ENCODE results near the gene CCDC85A. TPM values are rescaled to one million over a fixed set of nuclear protein-coding genes. Genes with fewer than 3 reads are reported as not detected.

Gene CCDC85A
- total RNA-seq, 6 donors from 2014 or later: 11.6 to 41.7 (median 26.1) TPM

DNA sequence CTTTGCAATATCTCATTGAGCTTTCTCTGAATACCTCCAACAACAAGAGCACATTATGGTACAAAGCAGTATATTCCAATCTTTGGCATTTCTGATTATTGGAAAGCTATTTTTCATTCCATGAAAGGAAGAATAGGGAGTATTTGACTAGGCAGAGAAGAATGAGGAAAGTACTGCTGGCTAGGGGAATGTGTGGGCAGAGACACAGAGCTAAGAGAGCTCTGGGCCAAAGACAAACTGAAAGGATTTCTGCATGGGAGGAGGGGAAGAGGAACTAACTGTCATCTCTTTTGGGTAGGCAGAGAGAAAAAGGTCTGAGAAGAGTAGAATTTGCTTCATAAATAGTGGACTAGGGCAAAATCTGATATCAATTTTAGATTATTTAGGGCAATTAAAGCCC, 150.8 kb downstream of the CCDC85A start:
- ATAC-seq (ENCODE audit: low FRiP score in 2 of 2) (peak in 1 of 2 donors; percentile 29), DNase-seq (no peak)
- no peak for TF ChIP-seq POLR2A (IDR thresholded peaks at IDR 0.05)
- TF ChIP-seq POLR2AphosphoS5 (IDR thresholded peaks at IDR 0.05): no peak
- TF ChIP-seq, protein P1, sequence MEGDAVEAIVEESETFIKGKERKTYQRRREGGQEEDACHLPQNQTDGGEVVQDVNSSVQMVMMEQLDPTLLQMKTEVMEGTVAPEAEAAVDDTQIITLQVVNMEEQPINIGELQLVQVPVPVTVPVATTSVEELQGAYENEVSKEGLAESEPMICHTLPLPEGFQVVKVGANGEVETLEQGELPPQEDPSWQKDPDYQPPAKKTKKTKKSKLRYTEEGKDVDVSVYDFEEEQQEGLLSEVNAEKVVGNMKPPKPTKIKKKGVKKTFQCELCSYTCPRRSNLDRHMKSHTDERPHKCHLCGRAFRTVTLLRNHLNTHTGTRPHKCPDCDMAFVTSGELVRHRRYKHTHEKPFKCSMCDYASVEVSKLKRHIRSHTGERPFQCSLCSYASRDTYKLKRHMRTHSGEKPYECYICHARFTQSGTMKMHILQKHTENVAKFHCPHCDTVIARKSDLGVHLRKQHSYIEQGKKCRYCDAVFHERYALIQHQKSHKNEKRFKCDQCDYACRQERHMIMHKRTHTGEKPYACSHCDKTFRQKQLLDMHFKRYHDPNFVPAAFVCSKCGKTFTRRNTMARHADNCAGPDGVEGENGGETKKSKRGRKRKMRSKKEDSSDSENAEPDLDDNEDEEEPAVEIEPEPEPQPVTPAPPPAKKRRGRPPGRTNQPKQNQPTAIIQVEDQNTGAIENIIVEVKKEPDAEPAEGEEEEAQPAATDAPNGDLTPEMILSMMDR (IDR thresholded peaks at IDR 0.05): no peak
- no peak for TF ChIP-seq EP300 (IDR thresholded peaks at IDR 0.05)

DNA sequence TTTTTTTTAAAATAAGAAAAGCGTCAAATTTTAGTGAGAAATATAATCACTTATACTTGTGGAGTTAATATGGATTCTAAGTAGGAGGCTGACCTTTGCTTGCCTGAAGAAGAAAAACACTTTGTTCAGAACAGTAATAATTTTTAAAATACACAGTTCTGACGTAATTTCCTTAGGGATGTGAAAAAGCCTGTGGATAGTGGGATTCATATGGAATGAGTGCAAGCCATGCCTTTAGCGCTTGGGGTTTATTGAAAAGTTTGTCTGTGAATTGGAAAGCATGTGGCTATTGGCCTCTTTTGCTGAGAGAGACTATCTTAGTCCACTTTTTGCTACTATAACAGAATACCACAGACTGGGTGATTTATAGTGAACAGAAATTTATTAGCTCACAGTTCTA, 151.3 kb downstream of the CCDC85A start:
- TF ChIP-seq, protein P1 (IDR thresholded peaks at IDR 0.05): no peak
- TF ChIP-seq POLR2AphosphoS5 (IDR thresholded peaks at IDR 0.05) (no peak), EP300 (IDR thresholded peaks at IDR 0.05) (no peak), POLR2A (IDR thresholded peaks at IDR 0.05) (no peak)
- DNase-seq: no peak
- whole genome bisulfite sequencing, 2 donors: 88% methylated on average over 3 of the region's 3 CpGs
- no peak for ATAC-seq (ENCODE audit: low FRiP score in 2 of 2)
- no peak overlapping the region for H3K4me3 ChIP-seq
- peaks cover 0 to 7% (median 3%) of the 10 kb centered on the region in 4 donors for H3K4me1 ChIP-seq
- no peaks in the 10 kb centered on the region for H3K36me3 ChIP-seq
- H3K27me3 ChIP-seq: no peaks in the 10 kb centered on the region
- H3K9me3 ChIP-seq: no peaks in the 10 kb centered on the region
- H3K27ac ChIP-seq: peak overlapping the region in 1 of 4 donors; percentile 13

More for the DNA sequence above, 150.8 kb downstream of the CCDC85A start:
- peak overlapping the region in 1 of 4 donors; percentile 13 for H3K27ac ChIP-seq
- H3K36me3 ChIP-seq: no peaks in the 10 kb centered on the region
- H3K4me1 ChIP-seq: peaks cover 0 to 7% (median 3%) of the 10 kb centered on the region in 4 donors
- no peaks in the 10 kb centered on the region for H3K9me3 ChIP-seq
- H3K27me3 ChIP-seq: no peaks in the 10 kb centered on the region
- H3K4me3 ChIP-seq: no peak overlapping the region

DNA sequence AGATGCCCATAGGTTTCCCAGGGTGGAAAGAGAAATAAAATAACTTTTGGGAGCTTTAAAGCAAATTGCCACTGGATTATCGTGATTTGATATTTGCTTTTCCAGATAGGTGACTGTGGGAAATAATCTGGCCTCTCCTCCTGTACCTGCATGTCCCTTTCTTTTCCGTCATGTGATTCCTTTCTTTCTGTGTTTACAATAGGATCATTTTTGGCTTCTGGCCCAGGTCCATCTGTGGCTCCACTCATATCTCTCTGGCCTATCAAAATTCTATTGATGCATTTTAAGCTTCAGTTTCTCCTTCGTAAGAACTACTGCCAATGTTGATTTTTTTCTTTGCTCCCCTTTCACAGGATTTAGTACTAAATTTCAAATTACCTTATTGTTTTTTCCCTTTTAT, 153.6 kb downstream of the CCDC85A start:
- Histone ChIP-seq H3K36me3 (no peaks in the 10 kb centered on the region), H3K4me1 (peaks cover 0 to 7% (median 3%) of the 10 kb centered on the region in 4 donors), H3K9me3 (no peaks in the 10 kb centered on the region), H3K27me3 (no peaks in the 10 kb centered on the region), H3K4me3 (no peak overlapping the region), H3K27ac (peak overlapping the region in 1 of 4 donors; percentile 17)
- TF ChIP-seq POLR2AphosphoS5 (IDR thresholded peaks at IDR 0.05) (no peak), POLR2A (IDR thresholded peaks at IDR 0.05) (no peak), EP300 (IDR thresholded peaks at IDR 0.05) (no peak)
- TF ChIP-seq, protein P1 (IDR thresholded peaks at IDR 0.05): no peak
- 45 to 57% methylated on average over 3 of the region's 3 CpGs for WGBS, 2 donors
- DNase-seq: no peak
- ATAC-seq (ENCODE audit: low FRiP score in 2 of 2): no peak

DNA sequence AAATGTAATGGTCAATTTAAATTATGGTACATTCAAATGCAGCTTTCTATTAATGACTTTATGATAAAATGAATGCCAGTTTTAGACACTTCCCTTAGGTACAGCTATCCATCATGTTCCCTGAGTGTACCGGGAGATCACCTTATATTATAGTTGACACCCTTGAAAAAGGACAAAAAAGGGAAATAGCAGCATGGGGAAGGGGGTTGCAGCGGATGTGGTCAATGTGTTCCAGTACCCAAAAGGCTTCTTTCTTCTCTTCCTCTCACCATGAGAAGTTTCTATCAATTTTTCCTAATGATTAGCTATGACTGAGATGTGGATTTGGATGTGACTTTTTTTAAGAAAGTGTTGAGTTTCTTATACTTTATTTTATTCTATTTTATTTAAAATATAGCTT, 154.4 kb downstream of the CCDC85A start:
- DNase-seq (no peak), ATAC-seq (ENCODE audit: low FRiP score in 2 of 2) (no peak)
- WGBS, 2 donors: 76 to 89% methylated on average over 2 of the region's 2 CpGs
- no peaks in the 10 kb centered on the region for H3K36me3 ChIP-seq
- no peaks in the 10 kb centered on the region for H3K9me3 ChIP-seq
- H3K4me1 ChIP-seq: peaks cover 0 to 7% (median 3%) of the 10 kb centered on the region in 4 donors
- TF ChIP-seq POLR2A (IDR thresholded peaks at IDR 0.05) (no peak), EP300 (IDR thresholded peaks at IDR 0.05) (no peak), POLR2AphosphoS5 (IDR thresholded peaks at IDR 0.05) (no peak)
- TF ChIP-seq, protein P1 (IDR thresholded peaks at IDR 0.05): no peak
- no peak overlapping the region for H3K27ac ChIP-seq
- H3K27me3 ChIP-seq: no peaks in the 10 kb centered on the region
- no peak overlapping the region for H3K4me3 ChIP-seq

DNA sequence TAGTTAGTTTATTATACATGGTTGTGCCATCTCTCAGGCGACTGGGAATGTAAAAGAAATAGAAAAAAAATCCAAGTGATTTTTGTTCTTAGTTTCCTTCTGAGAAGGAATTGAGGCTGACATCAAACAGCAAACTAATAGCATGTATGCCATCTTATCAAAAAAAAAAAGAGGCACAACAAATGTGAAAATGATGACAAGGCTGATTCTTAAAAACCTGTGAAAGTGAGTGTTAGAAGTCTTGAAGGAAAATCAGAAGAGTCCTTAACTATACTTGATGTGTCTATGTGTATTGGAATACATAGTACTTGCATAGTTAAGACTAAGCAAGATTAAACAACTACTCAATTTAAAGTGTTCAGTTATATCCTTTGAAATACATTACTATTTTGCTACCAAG, 161.0 kb downstream of the CCDC85A start:
- 81 to 91% methylated on average over 1 of the region's 1 CpG for WGBS, 2 donors
- no peaks in the 10 kb centered on the region for H3K36me3 ChIP-seq
- no peak overlapping the region for H3K4me3 ChIP-seq
- H3K27ac ChIP-seq: no peak overlapping the region
- no peaks in the 10 kb centered on the region for H3K27me3 ChIP-seq
- TF ChIP-seq POLR2AphosphoS5 (IDR thresholded peaks at IDR 0.05): no peak
- no peak for TF ChIP-seq POLR2A (IDR thresholded peaks at IDR 0.05)
- TF ChIP-seq, protein P1 (IDR thresholded peaks at IDR 0.05): no peak
- no peak for TF ChIP-seq EP300 (IDR thresholded peaks at IDR 0.05)
- H3K9me3 ChIP-seq: no peaks in the 10 kb centered on the region
- no peak for ATAC-seq (ENCODE audit: low FRiP score in 2 of 2)
- no peak for DNase-seq
- no peaks in the 10 kb centered on the region for H3K4me1 ChIP-seq
